OCI-LY7 (cell line): ENCODE results near the gene PCBP3. TPM values are rescaled to one million over a fixed set of nuclear protein-coding genes. Genes with fewer than 3 reads are reported as not detected.

Source experiments
- BruUV-seq: library from RNA; stranded (reverse); fragments of 400-500 nt; replicated peaks from 2 replicates; lab custom pipeline; 2021; lab: Mats Ljungman, UMichigan
- CTCF ChIA-PET: fragments of 300-600 bp; sonication (Branson Sonifier 250); formaldehyde crosslinking; loops from one replicate; lab custom pipeline; 2022; ENCODE audit warnings: antibody characterized with exemption; ENCODE audit not compliant: unreplicated experiment; lab: Charles Lee
- POLR2A ChIA-PET: fragments of 300-600 bp; sonication (Branson Sonifier 250); formaldehyde crosslinking; loops from one replicate; lab custom pipeline; 2022; ENCODE audit warnings: antibody characterized with exemption; lab: Charles Lee
- DNase-seq: peaks from one replicate; pipeline ENCODE4 v3.0.0-alpha.2; 2015; ENCODE audit warnings: low spot score
- H2AFZ ChIP-seq: fragments of 200-600 bp; sonication (generic), shearing (Covaris generic); 2 replicates; pipeline ENCODE4 v1.6.1; 2014; ENCODE audit warnings: mild to moderate bottlenecking, antibody characterized with exemption, low read length, moderate library complexity
- H3K27ac ChIP-seq: fragments of 200-600 bp; sonication (generic); 2 replicates; pipeline ENCODE4 v1.5.1; 2014; ENCODE audit warnings: mixed run types, low read depth, mild to moderate bottlenecking, moderate library complexity, low read length, inconsistent platforms; ENCODE audit not compliant: poor library complexity, severe bottlenecking
- H3K36me3 ChIP-seq: fragments of 200-600 bp; sonication (generic); 2 replicates; pipeline ENCODE4 v1.6.1; 2014; ENCODE audit warnings: mild to moderate bottlenecking, antibody characterized with exemption, low read length, moderate library complexity, mixed read lengths; ENCODE audit not compliant: insufficient read depth
- H3K4me1 ChIP-seq: fragments of 200-600 bp; sonication (generic); 2 replicates; pipeline ENCODE4 v1.5.1; 2014; ENCODE audit warnings: mild to moderate bottlenecking, low read length; ENCODE audit not compliant: insufficient read depth, poor library complexity, severe bottlenecking
- H3K4me2 ChIP-seq: fragments of 200-600 bp; sonication (generic); 2 replicates; pipeline ENCODE4 v1.6.1; 2014; ENCODE audit warnings: mild to moderate bottlenecking, low read length
- H3K4me3 ChIP-seq: fragments of 200-600 bp; sonication (generic); 2 replicates; pipeline ENCODE4 v1.5.1; 2014; ENCODE audit warnings: mild to moderate bottlenecking, low read depth, low read length; ENCODE audit not compliant: poor library complexity, severe bottlenecking
- H3K79me2 ChIP-seq: fragments of 200-600 bp; sonication (generic); 2 replicates; pipeline ENCODE4 v1.6.1; 2016; ENCODE audit warnings: low read depth, mild to moderate bottlenecking, low read length, moderate library complexity, mixed read lengths; ENCODE audit not compliant: insufficient read depth
- H3K9me2 ChIP-seq: fragments of 200-600 bp; sonication (generic); 2 replicates; pipeline ENCODE4 v1.6.1; 2016; ENCODE audit warnings: mild to moderate bottlenecking, low read length, mixed read lengths; ENCODE audit not compliant: insufficient read depth
- H3K9me3 ChIP-seq: fragments of 200-600 bp; sonication (generic); 2 replicates; pipeline ENCODE4 v1.6.1; 2014; ENCODE audit warnings: mild to moderate bottlenecking, mixed run types, low read length, mixed read lengths
- H4K20me1 ChIP-seq: fragments of 200-600 bp; sonication (generic); 2 replicates; pipeline ENCODE4 v1.6.1; 2014; ENCODE audit warnings: mild to moderate bottlenecking, antibody characterized with exemption, low read length, moderate library complexity, mixed read lengths; ENCODE audit not compliant: insufficient read depth
- EZH2phosphoT487 ChIP-seq: fragments of 200-600 bp; sonication (generic); IDR thresholded peaks from 2 replicates; pipeline ENCODE4 v1.6.1; 2018; ENCODE audit warnings: low read depth, borderline replicate concordance, mild to moderate bottlenecking, mixed run types, antibody characterized with exemption, low read length, moderate library complexity, mixed read lengths
- intact Hi-C: fragments of 100-400 bp; cut with micrococcal nuclease; formaldehyde crosslinking; loops from one replicate; pipeline ENCODE4 v1.10.0; 2022; ENCODE audit not compliant: unreplicated experiment
- total RNA-seq, 2 experiments: library from RNA; depleted of rRNA in 1 of 2; stranded (reverse); fragments of >200 nt in 1 of 2; shearing (Covaris generic) in 1 of 2; gene quantifications; 2 replicates each; pipeline ENCODE4 v1.2.3, GENCODE V29; 2014 to 2022
- TF ChIP-seq, protein P1 (sequence below): fragments of 200-600 bp; sonication (generic); conservative IDR thresholded peaks from 2 replicates; pipeline ENCODE4 v1.5.1; 2014; ENCODE audit warnings: mild to moderate bottlenecking, antibody characterized with exemption, low read length, moderate library complexity, mixed read lengths

PCBP3 gene
- total RNA-seq, 2 experiments from 2014 or later: 0.61 TPM; not detected in 1

DNA sequence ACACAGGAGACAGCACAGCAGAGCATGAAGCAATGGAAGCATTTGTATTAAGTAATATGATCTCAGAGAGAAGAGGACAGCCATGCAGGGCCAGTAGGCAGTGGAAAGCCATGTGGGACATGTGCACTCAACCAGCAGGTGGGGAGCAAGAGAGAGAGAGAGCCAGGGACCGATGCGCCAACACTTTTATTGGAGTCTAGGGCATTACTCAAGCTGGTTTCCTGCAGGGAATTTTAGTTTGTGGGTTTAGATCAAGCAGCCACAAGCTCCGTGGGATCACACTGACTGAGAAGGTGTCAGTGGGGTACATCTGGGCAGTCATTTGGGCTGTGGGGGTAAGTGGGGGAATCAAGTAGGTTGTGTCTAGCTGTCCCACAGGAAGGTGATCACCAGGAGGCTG is 137.1 kb downstream of the PCBP3 start:
- H3K79me2 ChIP-seq: no peaks in the 10 kb centered on the region
- no peak for TF ChIP-seq EZH2phosphoT487
- TF ChIP-seq, protein P1, sequence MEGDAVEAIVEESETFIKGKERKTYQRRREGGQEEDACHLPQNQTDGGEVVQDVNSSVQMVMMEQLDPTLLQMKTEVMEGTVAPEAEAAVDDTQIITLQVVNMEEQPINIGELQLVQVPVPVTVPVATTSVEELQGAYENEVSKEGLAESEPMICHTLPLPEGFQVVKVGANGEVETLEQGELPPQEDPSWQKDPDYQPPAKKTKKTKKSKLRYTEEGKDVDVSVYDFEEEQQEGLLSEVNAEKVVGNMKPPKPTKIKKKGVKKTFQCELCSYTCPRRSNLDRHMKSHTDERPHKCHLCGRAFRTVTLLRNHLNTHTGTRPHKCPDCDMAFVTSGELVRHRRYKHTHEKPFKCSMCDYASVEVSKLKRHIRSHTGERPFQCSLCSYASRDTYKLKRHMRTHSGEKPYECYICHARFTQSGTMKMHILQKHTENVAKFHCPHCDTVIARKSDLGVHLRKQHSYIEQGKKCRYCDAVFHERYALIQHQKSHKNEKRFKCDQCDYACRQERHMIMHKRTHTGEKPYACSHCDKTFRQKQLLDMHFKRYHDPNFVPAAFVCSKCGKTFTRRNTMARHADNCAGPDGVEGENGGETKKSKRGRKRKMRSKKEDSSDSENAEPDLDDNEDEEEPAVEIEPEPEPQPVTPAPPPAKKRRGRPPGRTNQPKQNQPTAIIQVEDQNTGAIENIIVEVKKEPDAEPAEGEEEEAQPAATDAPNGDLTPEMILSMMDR: no peak
- no peak overlapping the region for H3K4me3 ChIP-seq
- H3K36me3 ChIP-seq: no peaks in the 10 kb centered on the region
- no peak for DNase-seq
- no TSS peak for BruUV-seq
- ChIA-PET POLR2A (no interaction called here), CTCF (no interaction called here)
- no peaks in the 10 kb centered on the region for H4K20me1 ChIP-seq
- H2AFZ ChIP-seq: no peak overlapping the region
- no peak overlapping the region for H3K27ac ChIP-seq
- H3K9me2 ChIP-seq: no peaks in the 10 kb centered on the region
- H3K9me3 ChIP-seq: peaks cover 9% of the 10 kb centered on the region; the same call in 1 of the 2 replicates
- H3K4me2 ChIP-seq: no peak overlapping the region
- no peaks in the 10 kb centered on the region for H3K4me1 ChIP-seq
- intact Hi-C loops: no loop called here

DNA sequence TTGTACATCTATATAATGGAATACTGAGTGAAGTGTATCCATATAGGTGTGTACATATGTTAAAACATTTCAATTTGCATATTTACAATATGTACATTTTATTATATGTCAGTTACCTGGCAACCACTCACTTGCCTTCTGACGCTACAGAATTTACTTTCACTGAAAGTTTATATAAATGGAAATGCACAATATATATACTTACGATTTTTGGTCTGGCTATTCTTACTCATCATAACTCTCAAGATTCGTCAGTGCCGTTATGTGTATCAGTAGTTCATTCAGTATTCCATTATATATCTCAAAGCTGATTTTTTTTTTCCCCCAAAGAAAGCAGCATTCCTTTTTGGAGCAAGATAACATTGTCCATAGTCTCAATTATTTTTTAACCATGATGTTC is 138.2 kb downstream of the PCBP3 start:
- Histone ChIP-seq H3K4me3 (no peak overlapping the region), H2AFZ (no peak overlapping the region), H3K79me2 (no peaks in the 10 kb centered on the region), H3K36me3 (no peaks in the 10 kb centered on the region), H3K4me1 (no peaks in the 10 kb centered on the region), H3K9me3 (peaks cover 9% of the 10 kb centered on the region; the same call in 1 of the 2 replicates), H3K9me2 (no peaks in the 10 kb centered on the region), H4K20me1 (no peaks in the 10 kb centered on the region), H3K4me2 (no peak overlapping the region), H3K27ac (no peak overlapping the region)
- TF ChIP-seq, protein P1: no peak
- no peak for TF ChIP-seq EZH2phosphoT487
- intact Hi-C loops: no loop called here
- no peak for DNase-seq
- BruUV-seq: no TSS peak
- POLR2A ChIA-PET: interaction anchor here (0.6 kb wide), 1 partner anchor 1241 kb away, joined by 3 read pairs; no protein-coding TSS in a partner anchor
- CTCF ChIA-PET: no interaction called here

DNA sequence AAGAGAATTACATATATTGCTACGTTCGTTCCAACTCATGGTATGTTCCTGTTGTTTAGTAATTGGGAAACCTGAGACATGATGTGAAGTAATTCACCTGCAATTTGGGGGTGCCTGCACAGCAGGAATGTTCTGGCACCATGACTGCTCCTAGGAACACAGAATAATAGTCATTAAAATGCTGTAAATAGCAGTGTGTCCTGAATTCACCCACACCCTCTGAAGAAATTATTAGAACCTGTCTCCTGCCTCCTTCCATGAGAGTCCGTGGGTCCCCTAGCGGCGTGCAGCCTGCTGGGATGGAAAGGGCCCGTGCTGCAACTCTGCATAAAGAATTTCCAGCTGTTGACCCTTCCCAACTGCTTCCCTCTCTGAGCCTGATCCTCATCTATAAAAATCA is 143.1 kb downstream of the PCBP3 start:
- H3K9me3 ChIP-seq: no peaks in the 10 kb centered on the region
- H3K4me2 ChIP-seq: no peak overlapping the region
- no peak overlapping the region for H3K27ac ChIP-seq
- intact Hi-C loops: no loop called here
- H3K79me2 ChIP-seq: no peaks in the 10 kb centered on the region
- H3K36me3 ChIP-seq: no peaks in the 10 kb centered on the region
- no peak overlapping the region for H2AFZ ChIP-seq
- BruUV-seq: no TSS peak
- no peaks in the 10 kb centered on the region for H3K4me1 ChIP-seq
- ChIA-PET POLR2A (interaction anchor here (0.6 kb wide), 1 partner anchor 473 kb away, joined by 4 read pairs; no protein-coding TSS in a partner anchor), CTCF (no interaction called here)
- H4K20me1 ChIP-seq: no peaks in the 10 kb centered on the region
- H3K9me2 ChIP-seq: no peaks in the 10 kb centered on the region
- TF ChIP-seq EZH2phosphoT487: no peak
- TF ChIP-seq, protein P1: no peak
- H3K4me3 ChIP-seq: no peak overlapping the region
- no peak for DNase-seq
